Fibroblast of peridontal ligament (primary cell): ENCODE data around the gene ARHGAP1.

ENCODE experiments used
- DNase-seq: peaks from one replicate; pipeline ENCODE4 v3.0.0-alpha.2; 2010; ENCODE audit errors: extremely low read depth

Gene ARHGAP1

DNA sequence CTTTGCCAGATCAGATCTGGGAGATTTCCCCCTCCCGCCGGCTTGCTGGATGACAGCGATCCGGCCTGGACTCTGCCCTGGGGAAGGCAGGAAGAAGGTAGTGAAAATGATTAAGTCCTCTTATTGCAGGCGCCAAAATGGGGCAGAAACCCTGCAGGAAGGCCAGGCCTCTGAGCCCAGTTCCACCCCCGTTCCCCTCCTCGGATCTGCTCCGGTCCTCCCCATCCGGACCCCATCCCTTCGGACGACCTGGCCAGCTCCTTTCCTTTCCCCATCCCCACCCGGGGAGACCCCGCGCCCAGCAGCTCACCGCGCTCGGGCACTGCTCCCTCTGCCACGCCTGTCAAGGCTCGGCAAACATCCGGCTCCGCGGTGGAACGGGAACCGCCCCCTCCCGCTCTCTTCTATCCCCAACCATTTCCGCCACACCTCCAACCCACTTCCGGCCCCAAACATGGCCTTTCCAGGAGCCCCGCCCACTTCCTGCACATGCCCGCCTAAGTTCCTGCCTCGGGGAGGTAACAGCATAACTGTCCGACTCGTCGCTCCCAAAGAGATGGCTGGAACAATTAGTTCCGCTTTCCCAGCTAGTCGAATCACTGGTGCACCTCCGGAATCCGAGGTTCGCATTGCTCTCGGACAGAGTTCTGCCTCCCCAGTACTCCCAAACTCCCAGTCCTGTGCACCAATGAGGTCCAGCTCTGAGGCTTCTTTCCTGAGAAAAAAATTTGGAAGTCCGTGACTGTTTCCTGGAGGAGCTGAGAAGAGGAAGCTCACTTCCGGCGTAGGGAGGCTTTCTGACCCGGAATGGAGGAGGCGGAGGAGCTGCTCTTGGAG, at the start of gene ARHGAP1, which contains the start of gene ZNF408:
TSS of gene ARHGAP1 (minus strand) at position 379 of the 837 bp plus-strand sequence. CDS start 4,512 bp downstream, outside the sequence.
TSS of gene ZNF408 (plus strand) at position 791 of the 837 bp plus-strand sequence. CDS start at position 808, 17 bp downstream.
- peak; percentile 98 for DNase-seq

GRCh38 chr11:46747150-46747549, 46.7 kb upstream of the ARHGAP1 start:
- no peak for DNase-seq

DNA sequence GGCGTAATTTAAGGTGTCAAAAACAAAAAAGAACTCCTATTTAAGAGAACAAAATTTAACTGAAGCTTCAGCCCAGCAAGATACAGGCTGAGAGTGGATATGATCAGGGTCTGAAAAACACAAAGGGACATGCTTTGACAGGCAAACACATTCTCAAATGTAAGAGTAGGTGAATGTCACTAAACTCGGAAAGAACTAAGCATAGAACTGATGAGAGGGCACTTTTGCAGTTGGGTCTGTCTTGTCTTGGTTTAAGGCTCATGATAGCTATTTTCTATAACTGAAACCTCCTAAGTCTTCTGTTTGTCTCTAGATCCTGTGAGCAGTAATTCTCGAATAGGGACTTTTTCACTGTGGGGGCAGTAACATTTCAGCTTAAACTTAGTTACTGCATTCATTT, 45.6 kb upstream of the ARHGAP1 start:
- DNase-seq: no peak

DNA sequence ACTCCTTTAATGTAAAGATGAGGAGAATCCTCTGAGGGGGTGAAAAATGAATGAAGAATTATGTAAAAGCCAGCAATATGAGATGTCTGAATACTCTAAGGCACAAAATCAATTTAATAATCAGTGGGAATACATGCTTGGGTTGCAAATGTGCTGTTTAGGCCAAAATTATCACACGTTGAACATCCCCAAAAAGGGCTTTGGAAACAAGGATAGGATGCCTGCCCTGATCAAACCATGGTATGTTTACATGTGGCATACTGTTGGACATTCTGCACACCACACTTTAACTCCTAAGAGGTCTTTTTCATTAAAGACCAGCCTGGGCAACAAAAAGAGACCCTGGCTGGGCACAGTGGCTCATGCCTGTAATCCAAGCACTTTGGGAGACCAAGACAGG, 44.9 kb upstream of the ARHGAP1 start:
- no peak for DNase-seq

DNA sequence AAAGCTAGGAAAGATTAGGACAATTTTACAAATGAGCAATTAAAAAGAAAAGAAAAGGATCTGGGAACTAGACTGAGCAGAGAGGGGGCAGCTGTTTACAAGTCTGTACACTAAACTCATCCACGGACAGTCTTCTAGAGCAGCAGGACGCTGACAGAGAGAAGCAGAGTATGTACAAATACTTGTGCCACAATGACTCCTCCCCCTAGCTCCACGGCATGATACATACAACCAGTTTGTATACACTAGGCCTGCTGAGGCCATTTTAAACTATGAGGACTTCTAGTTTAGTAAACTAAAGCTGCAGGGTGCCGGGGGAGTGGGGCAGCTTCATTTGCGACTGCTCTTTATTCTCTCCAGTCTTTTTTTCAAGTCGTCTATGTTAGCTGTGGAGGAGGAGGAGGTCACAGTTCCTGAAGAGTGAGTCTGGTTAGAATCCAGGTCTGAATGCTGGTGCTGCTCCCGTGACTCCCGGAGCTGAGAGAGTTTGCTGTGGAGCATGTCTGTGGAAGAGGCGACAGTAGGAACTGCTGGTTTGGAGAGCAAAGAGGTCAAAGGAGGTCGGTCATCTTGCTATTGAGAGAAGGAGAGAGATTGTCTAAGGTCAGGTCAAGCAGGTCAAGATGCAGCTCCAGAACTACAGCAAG, 43.4 kb upstream of the ARHGAP1 start:
- no peak for DNase-seq

DNA sequence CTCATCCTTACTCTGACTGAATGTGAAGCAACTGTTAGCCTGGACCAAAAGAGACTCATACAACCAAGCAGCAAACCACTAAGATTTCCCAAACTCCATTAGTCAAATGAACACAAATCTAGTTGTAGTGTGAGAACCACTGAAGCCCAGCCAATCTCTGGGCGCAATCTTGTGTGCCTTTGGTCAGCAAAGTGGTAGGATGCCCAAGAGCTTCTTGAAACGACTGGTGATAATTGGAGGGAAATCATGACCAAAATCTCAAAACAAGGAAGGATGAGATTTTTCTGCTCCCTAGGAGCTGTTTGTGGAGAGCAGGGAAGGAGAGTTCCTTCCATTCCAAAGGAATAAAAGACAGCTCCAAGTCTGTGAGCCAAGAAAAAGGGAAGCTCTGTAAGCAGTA, 42.6 kb upstream of the ARHGAP1 start:
- DNase-seq: no peak

- DNase-seq: peak; percentile 56
These were observed 41.4 kb upstream of the ARHGAP1 start for GRCh38 chr11:46741600-46742484.

DNA sequence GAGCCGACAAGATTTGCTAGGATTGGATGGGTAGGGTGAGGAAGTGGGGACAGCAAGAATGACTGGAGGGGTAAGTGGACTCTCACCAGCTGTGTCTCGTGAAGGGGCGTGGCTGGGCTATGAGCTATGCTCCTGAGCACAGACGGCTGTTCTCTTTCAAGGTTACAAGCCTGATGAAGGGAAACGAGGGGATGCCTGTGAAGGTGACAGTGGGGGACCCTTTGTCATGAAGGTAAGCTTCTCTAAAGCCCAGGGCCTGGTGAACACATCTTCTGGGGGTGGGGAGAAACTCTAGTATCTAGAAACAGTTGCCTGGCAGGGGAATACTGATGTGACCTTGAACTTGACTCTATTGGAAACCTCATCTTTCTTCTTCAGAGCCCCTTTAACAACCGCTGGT, 38.5 kb upstream of the ARHGAP1 start:
- no peak for DNase-seq

DNA sequence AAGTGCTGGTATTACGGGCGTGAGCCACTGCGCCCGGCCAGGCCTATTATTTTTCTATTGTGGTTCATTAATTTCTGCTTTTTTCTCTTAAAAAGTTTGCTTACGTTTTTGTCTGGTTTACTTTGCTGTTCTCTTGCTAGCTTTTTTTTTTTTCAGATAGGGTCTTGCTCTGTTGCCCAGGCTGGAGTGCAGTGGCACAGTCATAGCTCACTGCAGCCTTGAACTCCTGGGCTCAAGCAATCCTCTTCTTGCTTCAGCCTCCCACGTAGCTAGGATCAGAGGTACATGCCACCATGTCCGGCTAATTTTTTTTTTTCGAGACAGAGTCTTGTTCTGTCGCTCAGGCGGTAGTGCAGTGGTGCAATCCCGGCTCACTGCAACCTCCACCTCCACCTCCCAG, 37.3 kb upstream of the ARHGAP1 start:
- no peak for DNase-seq

DNA sequence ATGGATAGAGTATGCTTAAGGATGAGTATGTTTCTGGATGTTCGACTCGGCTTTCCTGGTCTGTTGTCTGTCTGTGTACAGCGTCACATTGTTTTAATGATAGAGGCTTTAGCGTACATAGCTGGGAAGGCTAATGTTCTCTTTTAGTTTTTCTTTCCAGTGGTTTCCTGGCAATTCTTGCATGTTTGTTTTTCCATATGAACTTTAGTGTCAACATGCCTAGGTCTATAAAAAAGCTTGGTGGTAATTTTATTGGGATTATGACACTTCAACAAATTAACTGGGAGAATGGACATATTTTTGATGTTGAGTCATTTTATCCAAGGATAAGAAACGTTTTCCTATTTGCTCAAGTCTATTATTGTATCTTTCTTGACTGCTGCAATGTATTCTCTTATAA, 36.2 kb upstream of the ARHGAP1 start:
- DNase-seq: peak; percentile 6

DNA sequence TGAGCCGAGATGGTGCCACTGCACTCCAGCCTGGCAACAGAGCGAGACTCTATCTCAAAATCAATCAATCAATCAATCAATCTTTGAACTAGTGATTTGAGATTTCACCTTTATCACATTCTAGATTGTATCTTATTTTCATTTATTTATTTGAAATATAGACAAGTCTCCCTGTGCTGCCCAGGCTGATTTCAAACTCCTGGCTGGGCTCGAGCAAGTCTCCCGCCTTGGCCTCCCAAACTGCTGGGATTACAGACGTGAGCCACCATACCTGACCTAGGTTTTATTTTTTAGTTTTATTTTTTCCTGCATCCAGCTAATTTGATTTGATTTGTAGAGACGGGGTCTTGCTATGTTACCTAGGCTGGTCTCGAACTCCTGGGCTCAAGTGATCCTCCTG, 35.7 kb upstream of the ARHGAP1 start:
- DNase-seq: no peak

- no peak for DNase-seq
These were observed 32.8 kb upstream of the ARHGAP1 start for GRCh38 chr11:46733234-46733633.

- DNase-seq: no peak
These were observed 31.1 kb upstream of the ARHGAP1 start for GRCh38 chr11:46731545-46731944.

GRCh38 chr11:46729110-46730027, 28.9 kb upstream of the ARHGAP1 start:
- no peak for DNase-seq

- no peak for DNase-seq
These were observed 28.2 kb upstream of the ARHGAP1 start for GRCh38 chr11:46728659-46729040.

GRCh38 chr11:46727952-46728658, 27.7 kb upstream of the ARHGAP1 start:
- no peak for DNase-seq

GRCh38 chr11:46726206-46726862, 25.9 kb upstream of the ARHGAP1 start:
- DNase-seq: no peak

- no peak for DNase-seq
These were observed 25.2 kb upstream of the ARHGAP1 start for GRCh38 chr11:46725338-46726205.

DNA sequence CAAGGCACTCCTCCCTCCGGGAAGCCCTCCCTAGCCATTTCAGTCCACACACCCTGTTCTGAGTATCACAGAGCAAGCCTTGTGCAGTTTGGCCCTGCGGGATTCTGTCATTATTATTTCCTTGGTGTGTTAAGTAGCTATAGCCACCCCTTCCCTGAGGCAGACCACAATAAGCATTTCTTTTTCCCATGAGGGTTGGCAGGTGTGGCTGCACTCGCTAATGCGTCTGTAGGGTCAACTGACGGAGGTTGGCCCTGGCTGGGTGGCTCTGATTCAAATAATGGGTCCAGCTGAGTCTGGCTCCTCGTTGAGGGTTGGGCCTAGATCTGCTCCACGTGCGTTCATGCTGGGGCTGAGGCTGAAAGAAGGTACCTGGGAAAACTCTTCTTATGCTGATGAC, 23.7 kb upstream of the ARHGAP1 start:
- no peak for DNase-seq
